Fibroblast of lung (primary cell): ENCODE results near the gene MTF2. TPM values are rescaled to one million over a fixed set of nuclear protein-coding genes. Genes with fewer than 3 reads are reported as not detected.
"Not testable (repeated sequence)": the region's sequence is repeated elsewhere in the genome, so short reads cannot be mapped to it uniquely, and the experiment has no call there.

Source experiments
- DNase-seq, 2 donors: peaks; one replicate each; pipeline versions ENCODE4 v3.0.0 to v3.0.0-alpha.2; 2010; ENCODE audit warnings: low read depth in 2 of 2
- H2AFZ ChIP-seq: 2 replicates; pipeline ENCODE4 v1.5.1; 2012; ENCODE audit warnings: low read length, control low read depth, inconsistent platforms
- H3K27ac ChIP-seq: 2 replicates; pipeline ENCODE4 v1.5.1; 2011; ENCODE audit warnings: low read length, control low read depth; ENCODE audit not compliant: insufficient read depth
- H3K27me3 ChIP-seq: 2 replicates; pipeline ENCODE4 v1.5.1; 2011; ENCODE audit warnings: mild to moderate bottlenecking, low read length; ENCODE audit not compliant: control insufficient read depth, insufficient read depth
- H3K36me3 ChIP-seq: 2 replicates; pipeline ENCODE4 v1.5.1; 2011; ENCODE audit warnings: low read length; ENCODE audit not compliant: control insufficient read depth, insufficient read depth
- H3K4me1 ChIP-seq: 2 replicates; pipeline ENCODE4 v1.5.1; 2011; ENCODE audit warnings: low read length; ENCODE audit not compliant: control insufficient read depth, insufficient read depth; ENCODE audit errors: extremely low read depth
- H3K4me2 ChIP-seq: 2 replicates; pipeline ENCODE4 v1.5.1; 2011; ENCODE audit warnings: low read length, control low read depth; ENCODE audit not compliant: insufficient read depth; ENCODE audit errors: extremely low read depth
- H3K4me3 ChIP-seq, 4 experiments: fragments of 200-600 bp in 1 of 4; sonication (generic) in 1 of 4; replicated peaks in 1 of 4; 2 replicates each; pipeline ENCODE4 v1.5.1; 2011 to 2016; ENCODE audit warnings: low read length in 4 of 4, low read depth in 3 of 4, mild to moderate bottlenecking in 3 of 4, control low read depth in 2 of 4, inconsistent platforms in 1 of 4, mixed read lengths in 1 of 4; ENCODE audit not compliant: insufficient read depth in 1 of 4; ENCODE audit errors: control extremely low read depth in 1 of 4
- H3K79me2 ChIP-seq: 2 replicates; pipeline ENCODE4 v1.5.1; 2012; ENCODE audit warnings: mild to moderate bottlenecking, low read length, inconsistent platforms; ENCODE audit not compliant: control insufficient read depth, insufficient read depth
- H3K9ac ChIP-seq: 2 replicates; pipeline ENCODE4 v1.5.1; 2011; ENCODE audit warnings: mild to moderate bottlenecking, low read length, control low read depth; ENCODE audit not compliant: insufficient read depth
- H3K9me3 ChIP-seq: 2 replicates; pipeline ENCODE4 v1.5.1; 2012; ENCODE audit warnings: low read depth, low read length; ENCODE audit not compliant: control insufficient read depth, insufficient read depth
- H4K20me1 ChIP-seq: 2 replicates; pipeline ENCODE4 v1.5.1; 2011; ENCODE audit warnings: low read length; ENCODE audit not compliant: control insufficient read depth, insufficient read depth; ENCODE audit errors: extremely low read depth
- EZH2 ChIP-seq: IDR thresholded peaks from 2 replicates; pipeline ENCODE4 v1.5.1; 2012; ENCODE audit warnings: low read length, control low read depth, mild to moderate bottlenecking; ENCODE audit errors: missing control alignments
- polyA plus RNA-seq, 2 donors: library from polyadenylated mRNA; depleted of rRNA in 1 of 2; stranded (reverse) in 1 of 2; unstranded in 1 of 2; fragments of >200 nt; gene quantifications; 2 replicates each; pipeline ENCODE4 v1.2.1, GENCODE V29; 2011 to 2012; ENCODE audit warnings: missing spikeins in 1 of 2
- total RNA-seq: library from RNA; depleted of rRNA; stranded (reverse); fragments of >200 nt; gene quantifications from 2 replicates; pipeline ENCODE4 v1.2.1, GENCODE V29; 2014
- TF ChIP-seq, protein P1 (sequence below), 2 donors: IDR thresholded peaks in 1 of 2; conservative IDR thresholded peaks in 1 of 2; 1 replicate in 1 of 2; 2 replicates in 1 of 2; pipeline ENCODE4 v1.5.1; 2011 to 2012; ENCODE audit warnings: low read length in 2 of 2, control low read depth in 1 of 2, inconsistent platforms in 1 of 2, low read depth in 1 of 2, mild to moderate bottlenecking in 1 of 2

Gene MTF2
- total and polyA plus RNA-seq, 2 donors (not counting 1 experiment from before 2014, with no cell fraction given), result 8.6 to 8.9 TPM

DNA sequence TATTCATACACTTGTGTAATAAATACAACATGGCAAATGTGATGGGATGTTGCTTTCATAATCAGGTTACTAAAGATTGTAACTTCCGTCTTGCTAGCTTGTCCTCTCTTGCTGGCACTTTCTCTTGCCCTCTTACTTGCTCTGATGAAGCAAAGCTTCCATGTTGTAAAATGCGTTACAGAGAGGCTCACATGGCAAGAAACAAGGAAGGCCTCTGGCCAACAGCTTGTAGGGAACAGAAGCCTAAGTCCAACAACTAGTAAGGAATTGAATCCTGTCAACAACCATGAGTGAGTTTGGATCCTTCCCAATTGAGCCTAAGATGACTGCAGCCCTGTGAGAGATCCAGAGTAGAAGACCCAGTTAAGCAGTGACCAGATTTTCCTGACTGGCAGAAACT, 85.7 kb downstream of the MTF2 start:
- Histone ChIP-seq H2AFZ (no peak overlapping the region), H3K36me3 (no peaks in the 10 kb centered on the region), H3K4me1 (no peaks in the 10 kb centered on the region), H3K4me2 (no peak overlapping the region), H3K9me3 (no peaks in the 10 kb centered on the region), H3K79me2 (peaks cover 62% of the 10 kb centered on the region), H3K4me3 (no peak overlapping the region), H3K27ac (no peak overlapping the region), H3K27me3 (no peaks in the 10 kb centered on the region), H3K9ac (no peak overlapping the region), H4K20me1 (no peaks in the 10 kb centered on the region)
- TF ChIP-seq, protein P1, sequence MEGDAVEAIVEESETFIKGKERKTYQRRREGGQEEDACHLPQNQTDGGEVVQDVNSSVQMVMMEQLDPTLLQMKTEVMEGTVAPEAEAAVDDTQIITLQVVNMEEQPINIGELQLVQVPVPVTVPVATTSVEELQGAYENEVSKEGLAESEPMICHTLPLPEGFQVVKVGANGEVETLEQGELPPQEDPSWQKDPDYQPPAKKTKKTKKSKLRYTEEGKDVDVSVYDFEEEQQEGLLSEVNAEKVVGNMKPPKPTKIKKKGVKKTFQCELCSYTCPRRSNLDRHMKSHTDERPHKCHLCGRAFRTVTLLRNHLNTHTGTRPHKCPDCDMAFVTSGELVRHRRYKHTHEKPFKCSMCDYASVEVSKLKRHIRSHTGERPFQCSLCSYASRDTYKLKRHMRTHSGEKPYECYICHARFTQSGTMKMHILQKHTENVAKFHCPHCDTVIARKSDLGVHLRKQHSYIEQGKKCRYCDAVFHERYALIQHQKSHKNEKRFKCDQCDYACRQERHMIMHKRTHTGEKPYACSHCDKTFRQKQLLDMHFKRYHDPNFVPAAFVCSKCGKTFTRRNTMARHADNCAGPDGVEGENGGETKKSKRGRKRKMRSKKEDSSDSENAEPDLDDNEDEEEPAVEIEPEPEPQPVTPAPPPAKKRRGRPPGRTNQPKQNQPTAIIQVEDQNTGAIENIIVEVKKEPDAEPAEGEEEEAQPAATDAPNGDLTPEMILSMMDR (conservative IDR thresholded peaks at IDR 0.05 in 1 of 2, IDR thresholded peaks at IDR 0.05 in 1 of 2; ENCODE audit: low read depth in 1 of 2, low read length in 2 of 2), result no peak
- TF ChIP-seq EZH2, result no peak
- DNase-seq, result no peak

DNA sequence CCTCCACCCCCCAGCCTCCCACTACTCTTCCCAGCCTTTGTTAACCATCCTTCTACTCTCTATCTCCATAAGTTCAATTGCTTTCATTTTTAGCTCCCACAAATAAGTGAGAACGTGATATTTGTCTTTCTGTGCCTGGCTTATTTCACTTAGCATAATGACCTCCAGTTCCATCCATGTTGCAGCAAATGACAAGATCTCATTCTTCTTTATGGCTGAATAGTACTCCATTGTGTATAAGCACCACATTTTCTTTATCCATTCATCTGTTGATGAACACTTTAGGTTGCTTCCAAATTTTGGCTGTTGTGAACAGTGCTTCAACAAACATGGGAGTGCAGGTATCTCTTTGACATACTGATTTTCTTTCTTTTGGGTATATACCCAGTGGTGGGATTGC, 86.8 kb downstream of the MTF2 start:
- not testable (repeated sequence) for H3K9ac ChIP-seq, DNase-seq, H3K36me3 ChIP-seq, H4K20me1 ChIP-seq, H2AFZ ChIP-seq, H3K27me3 ChIP-seq, H3K4me1 ChIP-seq, H3K27ac ChIP-seq, H3K4me3 ChIP-seq, H3K9me3 ChIP-seq, H3K4me2 ChIP-seq
- peaks cover 68% of the 10 kb centered on the region for H3K79me2 ChIP-seq

DNA sequence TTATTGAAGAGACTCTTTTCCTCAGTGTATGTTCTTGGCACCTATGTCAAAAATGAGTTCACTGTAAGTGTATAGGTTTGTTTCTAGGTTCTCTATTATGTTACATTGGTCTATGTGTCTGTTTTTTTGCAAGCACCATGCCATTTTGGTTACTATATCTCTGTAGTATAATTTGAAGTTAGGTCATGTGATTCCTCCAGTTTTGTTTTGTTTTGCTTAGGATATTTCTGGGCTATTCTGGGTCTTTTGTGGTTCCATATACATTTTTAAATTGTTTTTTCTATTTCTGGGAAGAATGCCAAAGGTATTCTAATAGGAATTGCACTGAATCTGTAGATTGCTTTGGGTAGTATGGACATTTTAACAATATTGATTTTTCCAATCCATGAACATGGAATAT, 87.9 kb downstream of the MTF2 start:
- TF ChIP-seq, protein P1 (conservative IDR thresholded peaks at IDR 0.05 in 1 of 2, IDR thresholded peaks at IDR 0.05 in 1 of 2; ENCODE audit: low read depth in 1 of 2, low read length in 2 of 2), result no peak
- no peak for TF ChIP-seq EZH2
- no peak overlapping the region for H3K4me3 ChIP-seq
- no peaks in the 10 kb centered on the region for H3K4me1 ChIP-seq
- no peak overlapping the region for H2AFZ ChIP-seq
- H4K20me1 ChIP-seq, result no peaks in the 10 kb centered on the region
- no peaks in the 10 kb centered on the region for H3K9me3 ChIP-seq
- H3K27ac ChIP-seq, result no peak overlapping the region
- no peak overlapping the region for H3K9ac ChIP-seq
- DNase-seq, result peak in 1 of 2 donors; percentile 19
- no peaks in the 10 kb centered on the region for H3K27me3 ChIP-seq
- no peaks in the 10 kb centered on the region for H3K36me3 ChIP-seq
- H3K4me2 ChIP-seq, result no peak overlapping the region
- H3K79me2 ChIP-seq, result peaks cover 73% of the 10 kb centered on the region

DNA sequence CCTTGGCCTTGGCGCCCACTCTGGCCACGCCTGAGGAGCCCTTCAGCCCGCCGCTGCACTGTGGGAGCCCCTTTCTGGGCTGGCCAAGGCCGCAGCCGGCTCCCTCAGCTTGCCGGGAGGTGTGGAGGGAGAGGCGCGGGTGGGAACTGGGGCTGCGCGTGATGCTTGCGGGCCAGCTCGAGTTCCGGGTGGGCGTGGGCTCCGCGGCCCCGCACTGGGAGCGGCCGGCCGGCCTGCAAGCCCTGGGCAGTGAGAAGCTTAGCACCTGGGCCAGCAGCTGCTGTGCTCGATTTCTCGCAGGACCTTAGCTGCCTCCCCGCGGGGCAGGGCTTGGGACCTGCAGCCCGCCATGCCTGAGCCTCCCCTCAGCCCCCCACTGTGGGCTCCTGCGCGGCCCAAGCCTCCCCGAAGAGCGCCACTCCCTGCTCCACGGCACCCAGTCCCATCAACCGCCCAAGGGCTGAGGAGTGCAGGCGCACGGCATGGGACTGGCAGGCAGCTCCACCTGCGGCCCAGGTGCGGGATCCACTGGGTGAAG, 91.1 kb downstream of the MTF2 start:
- not testable (repeated sequence) for H3K9ac ChIP-seq, H3K27me3 ChIP-seq, H3K4me2 ChIP-seq, H3K36me3 ChIP-seq, H3K4me1 ChIP-seq, H2AFZ ChIP-seq, H3K4me3 ChIP-seq, H3K9me3 ChIP-seq, H3K27ac ChIP-seq, H4K20me1 ChIP-seq, DNase-seq
- H3K79me2 ChIP-seq, result peaks cover 84% of the 10 kb centered on the region
